WERI-Rb-1 (cell line): ENCODE measurements around the gene CD300H.

Experiments used
- DNase-seq: peaks from one replicate; pipeline ENCODE4 v3.0.0-alpha.2; 2020
- H3K27ac ChIP-seq: fragments of 250-450 bp; sonication (Bioruptor Pico); 2 replicates; pipeline ENCODE4 v1.5.1; 2020; ENCODE audit warnings: mild to moderate bottlenecking, moderate library complexity
- H3K27me3 ChIP-seq: fragments of 250-450 bp; sonication (Bioruptor Pico); 2 replicates; pipeline ENCODE4 v1.5.1; 2021; ENCODE audit warnings: mild to moderate bottlenecking, low read depth, moderate library complexity; ENCODE audit not compliant: insufficient read depth, severe bottlenecking
- H3K36me3 ChIP-seq: fragments of 250-450 bp; sonication (Bioruptor Pico); 2 replicates; pipeline ENCODE4 v1.5.1; 2020; ENCODE audit warnings: mild to moderate bottlenecking, moderate library complexity
- H3K4me3 ChIP-seq: 2 replicates; pipeline ENCODE4 v1.5.1; 2011; ENCODE audit warnings: low read depth, mild to moderate bottlenecking, control low read depth, low read length
- H3K9me3 ChIP-seq: fragments of 250-450 bp; sonication (Bioruptor Pico); 2 replicates; pipeline ENCODE4 v1.5.1; 2021; ENCODE audit warnings: mild to moderate bottlenecking, moderate library complexity; ENCODE audit not compliant: severe bottlenecking
- CTCF ChIP-seq: IDR thresholded peaks from 2 replicates; pipeline ENCODE4 v1.5.1; 2011; ENCODE audit warnings: low read depth, mild to moderate bottlenecking, control low read depth, inconsistent platforms, low read length

The CD300H gene

DNA sequence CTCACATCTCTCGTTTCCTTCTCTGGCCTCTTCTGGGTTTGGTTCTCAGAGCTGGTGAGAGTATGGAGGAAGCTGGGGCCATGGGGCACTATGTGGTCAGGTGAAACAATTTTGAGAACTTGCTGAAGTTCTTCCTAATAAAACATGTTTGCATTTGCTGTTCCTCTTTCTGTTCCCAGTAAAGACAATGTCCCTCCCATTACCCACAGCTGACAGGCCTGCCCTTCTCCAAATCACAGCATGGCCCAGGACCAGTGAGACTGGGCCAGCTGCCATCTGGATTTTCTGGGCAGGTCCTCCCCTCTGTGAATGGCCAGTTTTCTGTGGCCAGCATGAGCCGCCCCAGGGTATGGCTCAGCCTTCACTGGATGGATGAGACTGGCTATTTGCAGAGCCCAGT lies at the start of gene CD300H:
TSS of gene CD300H (minus strand) at position 113 of the 400 bp plus-strand sequence.
- no peak for DNase-seq
- TF ChIP-seq CTCF = no peak
- peaks cover 95% of the 10 kb centered on the region for H3K27me3 ChIP-seq

GRCh38 chr17:74616696-74617095 lies 49.4 kb upstream of the CD300H start:
- peaks cover 4% of the 10 kb centered on the region for H3K9me3 ChIP-seq
- H3K27me3 ChIP-seq = peaks cover 24% of the 10 kb centered on the region
- DNase-seq = no peak
- no peaks in the 10 kb centered on the region for H3K36me3 ChIP-seq
- no peak for TF ChIP-seq CTCF
- no peak overlapping the region for H3K4me3 ChIP-seq
- H3K27ac ChIP-seq = no peak overlapping the region

More for the DNA sequence above, at the start of gene CD300H:
- Histone ChIP-seq H3K9me3 (peaks cover 10% of the 10 kb centered on the region), H3K36me3 (no peaks in the 10 kb centered on the region), H3K27ac (no peak within 1 kb of the TSS), H3K4me3 (no peak within 1 kb of the TSS)

GRCh38 chr17:74612046-74612445 lies 44.7 kb upstream of the CD300H start:
- no peak for DNase-seq
- H3K27me3 ChIP-seq = peaks cover 11% of the 10 kb centered on the region
- no peaks in the 10 kb centered on the region for H3K36me3 ChIP-seq
- H3K27ac ChIP-seq = no peak overlapping the region
- TF ChIP-seq CTCF = no peak
- H3K4me3 ChIP-seq = no peak overlapping the region
- peaks cover 7% of the 10 kb centered on the region for H3K9me3 ChIP-seq

- Histone ChIP-seq H3K27me3 (peaks cover 11% of the 10 kb centered on the region), H3K27ac (no peak overlapping the region), H3K9me3 (peaks cover 5% of the 10 kb centered on the region), H3K36me3 (no peaks in the 10 kb centered on the region), H3K4me3 (no peak overlapping the region)
- TF ChIP-seq CTCF = no peak
- no peak for DNase-seq
Observed at GRCh38 chr17:74610108-74610507, 42.8 kb upstream of the CD300H start.

- Histone ChIP-seq H3K36me3 (no peaks in the 10 kb centered on the region), H3K27ac (0 out of 2 replicates have a peak overlapping the region, but pooled peaks have one; percentile 1), H3K27me3 (peaks cover 12% of the 10 kb centered on the region), H3K9me3 (peaks cover 11% of the 10 kb centered on the region), H3K4me3 (no peak overlapping the region)
- DNase-seq = peak; percentile 64
- TF ChIP-seq CTCF = no peak
Observed at GRCh38 chr17:74608511-74608910, 41.2 kb upstream of the CD300H start.

DNA sequence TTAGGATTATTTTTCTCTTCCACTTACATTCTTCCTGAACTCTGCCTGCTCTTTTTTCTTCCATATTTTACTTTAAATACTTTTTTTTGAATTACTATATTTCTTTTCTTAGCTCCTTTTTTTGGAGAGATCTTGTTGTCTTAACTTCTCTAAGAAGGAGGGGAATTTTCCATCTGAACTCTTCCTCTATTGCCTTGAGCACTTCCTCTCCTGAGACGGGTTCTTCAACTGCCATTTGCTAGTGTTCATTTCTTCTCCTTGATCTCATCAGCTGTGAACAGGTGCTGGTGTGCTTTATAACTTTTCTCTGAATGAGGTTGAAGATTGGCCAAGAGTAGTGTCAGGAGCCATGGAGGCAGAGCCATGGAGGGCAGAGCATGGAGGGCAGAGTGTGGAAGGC lies 39.9 kb upstream of the CD300H start:
- no peak for TF ChIP-seq CTCF
- peaks cover 17% of the 10 kb centered on the region for H3K27me3 ChIP-seq
- DNase-seq = no peak

More for the DNA sequence above, 39.9 kb upstream of the CD300H start:
- no peak overlapping the region for H3K4me3 ChIP-seq
- H3K36me3 ChIP-seq = no peaks in the 10 kb centered on the region
- no peak overlapping the region for H3K27ac ChIP-seq
- H3K9me3 ChIP-seq = peaks cover 11% of the 10 kb centered on the region
